ENCODE measurements around the gene ACSL6.

Gene ACSL6

GRCh38 chr5:132008961-132009680 lies 2.3 kb downstream of the ACSL6 start:
- peak; percentile 32 for DNase-seq (ENCODE audit: low spot score)
- TF ChIP-seq, protein P1, sequence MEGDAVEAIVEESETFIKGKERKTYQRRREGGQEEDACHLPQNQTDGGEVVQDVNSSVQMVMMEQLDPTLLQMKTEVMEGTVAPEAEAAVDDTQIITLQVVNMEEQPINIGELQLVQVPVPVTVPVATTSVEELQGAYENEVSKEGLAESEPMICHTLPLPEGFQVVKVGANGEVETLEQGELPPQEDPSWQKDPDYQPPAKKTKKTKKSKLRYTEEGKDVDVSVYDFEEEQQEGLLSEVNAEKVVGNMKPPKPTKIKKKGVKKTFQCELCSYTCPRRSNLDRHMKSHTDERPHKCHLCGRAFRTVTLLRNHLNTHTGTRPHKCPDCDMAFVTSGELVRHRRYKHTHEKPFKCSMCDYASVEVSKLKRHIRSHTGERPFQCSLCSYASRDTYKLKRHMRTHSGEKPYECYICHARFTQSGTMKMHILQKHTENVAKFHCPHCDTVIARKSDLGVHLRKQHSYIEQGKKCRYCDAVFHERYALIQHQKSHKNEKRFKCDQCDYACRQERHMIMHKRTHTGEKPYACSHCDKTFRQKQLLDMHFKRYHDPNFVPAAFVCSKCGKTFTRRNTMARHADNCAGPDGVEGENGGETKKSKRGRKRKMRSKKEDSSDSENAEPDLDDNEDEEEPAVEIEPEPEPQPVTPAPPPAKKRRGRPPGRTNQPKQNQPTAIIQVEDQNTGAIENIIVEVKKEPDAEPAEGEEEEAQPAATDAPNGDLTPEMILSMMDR (IDR thresholded peaks at IDR 0.05; ENCODE audit: extremely low read depth, missing control alignments), result no peak

DNA sequence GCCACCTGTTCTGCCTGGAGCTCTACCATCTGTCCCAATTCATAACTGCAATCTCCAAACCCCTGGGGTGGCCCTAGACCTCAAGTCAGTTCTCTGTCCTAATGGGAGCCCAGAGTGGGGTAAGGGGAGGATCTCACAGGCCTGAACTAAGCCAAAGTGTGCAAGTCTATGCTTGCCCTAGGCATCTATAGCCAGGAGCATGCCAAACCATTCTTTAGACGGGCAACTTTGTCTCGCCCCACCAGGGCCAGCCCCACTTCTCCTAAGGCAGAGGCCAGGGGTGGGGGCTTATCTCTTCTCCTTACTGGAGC lies 3.3 kb downstream of the ACSL6 start:
- DNase-seq (ENCODE audit: low spot score), result no peak
- TF ChIP-seq, protein P1 (IDR thresholded peaks at IDR 0.05; ENCODE audit: extremely low read depth, missing control alignments), result no peak

DNA sequence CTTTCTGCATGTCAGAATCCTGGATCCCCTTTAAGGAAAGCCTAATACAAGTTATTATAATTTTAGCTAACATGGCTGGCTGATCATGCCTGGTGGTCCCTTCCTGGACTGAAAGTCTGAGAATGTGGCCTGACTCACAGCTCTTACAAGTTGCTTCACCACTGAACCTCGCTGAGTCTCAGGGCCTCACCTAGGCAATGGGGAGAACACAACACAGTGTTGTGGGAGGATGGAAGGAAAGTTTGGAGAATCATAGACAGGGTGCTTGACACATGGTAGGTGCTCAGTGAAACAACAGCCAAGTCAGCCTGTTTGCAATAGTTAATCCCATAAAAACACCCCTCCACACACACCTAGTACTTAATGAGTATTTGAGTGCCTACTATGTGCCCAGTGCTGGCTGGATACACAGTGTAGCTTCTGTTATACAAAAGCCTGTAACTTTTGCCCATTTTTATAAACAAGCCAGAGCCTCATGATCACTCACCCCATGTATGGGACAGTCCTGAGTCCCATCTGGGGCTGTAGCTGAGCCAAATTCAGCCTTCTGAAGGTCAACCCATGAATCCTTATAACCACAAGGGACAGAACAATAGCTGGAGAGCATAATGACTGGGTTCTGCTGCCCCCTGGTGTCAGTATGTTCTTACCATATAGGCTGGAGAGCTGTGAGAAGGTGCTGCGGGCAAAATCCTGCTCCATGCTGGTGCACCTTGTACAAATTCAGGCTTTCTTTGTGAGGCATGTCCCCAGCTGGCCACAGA lies 3.9 kb downstream of the ACSL6 start:
- TF ChIP-seq, protein P1 (IDR thresholded peaks at IDR 0.05; ENCODE audit: extremely low read depth, missing control alignments), result peak; percentile 60

GRCh38 chr5:132006331-132007120 lies 4.9 kb downstream of the ACSL6 start:
- TF ChIP-seq, protein P1 (IDR thresholded peaks at IDR 0.05; ENCODE audit: extremely low read depth, missing control alignments), result no peak
- DNase-seq (ENCODE audit: low spot score), result no peak

More for the DNA sequence above, 3.9 kb downstream of the ACSL6 start:
- DNase-seq (ENCODE audit: low spot score), result peak; percentile 84

GRCh38 chr5:132005591-132005990 lies 5.9 kb downstream of the ACSL6 start:
- no peak for DNase-seq (ENCODE audit: low spot score)
- TF ChIP-seq, protein P1 (IDR thresholded peaks at IDR 0.05; ENCODE audit: extremely low read depth, missing control alignments), result no peak

- TF ChIP-seq, protein P1 (IDR thresholded peaks at IDR 0.05; ENCODE audit: extremely low read depth, missing control alignments), result no peak
- no peak for DNase-seq (ENCODE audit: low spot score)
Observed at GRCh38 chr5:132003982-132004381, 7.5 kb downstream of the ACSL6 start.

Data from GM20000 (cell line).